Erythroblast (primary cell): ENCODE measurements around the gene TRNAU1AP.

Source experiments
- GATA1 ChIP-seq: IDR thresholded peaks from 2 replicates; pipeline ENCODE4 v1.6.1; 2011; ENCODE audit warnings: low read depth, mild to moderate bottlenecking, control low read depth, low read length, moderate library complexity
- POLR2A ChIP-seq: IDR thresholded peaks from 2 replicates; pipeline ENCODE4 v1.6.1; 2011; ENCODE audit warnings: mild to moderate bottlenecking, low read length

DNA sequence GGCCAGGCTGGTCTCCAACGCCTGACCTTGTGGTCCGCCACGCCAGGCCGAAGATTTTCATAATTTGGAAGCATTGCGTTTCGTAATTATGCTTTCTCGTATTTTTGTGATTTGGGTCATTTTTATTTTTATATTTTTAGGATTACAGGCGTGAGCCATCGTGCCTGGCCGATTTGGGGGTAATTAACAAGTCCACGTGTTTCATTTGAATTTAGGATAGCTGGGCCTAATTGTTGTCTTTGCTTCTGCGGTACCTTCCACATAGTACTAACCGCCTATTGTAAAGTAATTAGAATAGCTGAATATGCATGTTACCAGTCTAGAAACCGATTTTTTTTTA is 46.0 kb upstream of the TRNAU1AP start:
- no peak for TF ChIP-seq POLR2A
- no peak for TF ChIP-seq GATA1
